Vagina (tissue), 2 donors: ENCODE data around the gene CIAO3.

Source experiments
- POLR2A ChIP-seq, 2 donors: fragments of 450-650 bp; IDR thresholded peaks; one replicate each; pipeline ENCODE4 v1.6.1; 2017; ENCODE audit warnings: antibody characterized with exemption in 2 of 2, mild to moderate bottlenecking in 2 of 2, moderate library complexity in 2 of 2
- TF ChIP-seq, protein P1 (sequence below), 3 experiments: fragments of 450-650 bp in 2 of 3; fragments of 200-600 bp in 1 of 3; sonication (generic) in 1 of 3; IDR thresholded peaks; one replicate each; pipeline ENCODE4 v1.5.1; 2017 to 2019; ENCODE audit warnings: antibody characterized with exemption in 3 of 3, mild to moderate bottlenecking in 2 of 3, moderate library complexity in 2 of 3

DNA sequence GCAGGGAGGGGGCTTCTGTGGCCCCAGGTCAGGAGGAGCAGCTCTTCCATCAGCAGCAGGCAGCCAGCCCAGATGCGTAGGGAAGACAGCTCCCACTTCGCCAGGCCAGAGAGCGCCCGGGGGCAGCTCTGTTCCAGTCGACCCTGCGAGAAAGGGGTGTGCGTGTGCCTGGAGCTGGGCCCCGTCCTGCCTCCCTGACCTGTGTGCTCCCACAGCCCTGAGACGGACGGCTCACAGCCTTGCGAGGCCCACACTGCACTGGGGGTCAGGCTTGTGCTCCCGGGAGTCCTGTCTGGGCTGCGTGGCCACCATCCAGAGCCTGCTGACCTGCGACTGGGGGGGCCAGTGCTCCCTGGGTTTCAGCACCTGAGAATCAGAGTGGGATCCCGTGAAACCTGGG is 19.3 kb upstream of the CIAO3 start:
- TF ChIP-seq, protein P1, sequence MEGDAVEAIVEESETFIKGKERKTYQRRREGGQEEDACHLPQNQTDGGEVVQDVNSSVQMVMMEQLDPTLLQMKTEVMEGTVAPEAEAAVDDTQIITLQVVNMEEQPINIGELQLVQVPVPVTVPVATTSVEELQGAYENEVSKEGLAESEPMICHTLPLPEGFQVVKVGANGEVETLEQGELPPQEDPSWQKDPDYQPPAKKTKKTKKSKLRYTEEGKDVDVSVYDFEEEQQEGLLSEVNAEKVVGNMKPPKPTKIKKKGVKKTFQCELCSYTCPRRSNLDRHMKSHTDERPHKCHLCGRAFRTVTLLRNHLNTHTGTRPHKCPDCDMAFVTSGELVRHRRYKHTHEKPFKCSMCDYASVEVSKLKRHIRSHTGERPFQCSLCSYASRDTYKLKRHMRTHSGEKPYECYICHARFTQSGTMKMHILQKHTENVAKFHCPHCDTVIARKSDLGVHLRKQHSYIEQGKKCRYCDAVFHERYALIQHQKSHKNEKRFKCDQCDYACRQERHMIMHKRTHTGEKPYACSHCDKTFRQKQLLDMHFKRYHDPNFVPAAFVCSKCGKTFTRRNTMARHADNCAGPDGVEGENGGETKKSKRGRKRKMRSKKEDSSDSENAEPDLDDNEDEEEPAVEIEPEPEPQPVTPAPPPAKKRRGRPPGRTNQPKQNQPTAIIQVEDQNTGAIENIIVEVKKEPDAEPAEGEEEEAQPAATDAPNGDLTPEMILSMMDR (IDR thresholded peaks at IDR 0.05): no peak
- no peak for TF ChIP-seq POLR2A (IDR thresholded peaks at IDR 0.05)
